Suppressor macrophage (primary cell): ENCODE results near the gene DNAL4.

Experiments
- DNase-seq, 4 experiments: peaks; one replicate each; pipeline ENCODE4 v3.0.0-alpha.2; 2020 to 2022

The DNAL4 gene

DNA sequence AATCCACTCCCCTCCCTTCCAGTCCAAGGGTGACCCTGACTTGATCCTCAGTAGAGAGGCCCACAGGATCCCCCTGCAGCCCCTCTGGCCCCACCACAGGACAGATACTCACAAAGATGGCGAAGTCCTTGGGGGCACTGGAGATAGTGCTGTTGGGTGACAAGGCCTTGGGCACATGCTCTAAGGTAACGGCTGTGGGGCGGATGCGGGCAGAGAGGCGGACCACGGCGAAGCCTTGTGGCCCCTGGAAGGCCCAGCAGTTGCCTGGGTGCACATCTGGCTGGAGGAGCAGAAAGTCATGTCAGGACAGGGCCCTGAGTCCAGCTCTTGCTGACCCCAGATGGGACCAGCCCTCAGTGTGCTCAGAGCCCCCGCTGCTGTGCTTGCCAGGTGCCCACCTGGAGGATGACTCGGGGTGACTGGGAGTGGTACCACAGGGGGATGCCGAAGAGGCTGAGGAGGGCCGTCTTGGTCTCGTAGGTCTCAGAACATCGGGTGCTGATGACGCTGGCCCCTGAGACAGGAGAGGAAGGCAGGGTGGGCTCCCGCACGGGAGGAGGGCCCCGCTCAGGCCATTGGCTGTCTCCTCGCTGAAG, 55.4 kb downstream of the DNAL4 start:
- no peak for DNase-seq

- DNase-seq = no peak
Measured at GRCh38 chr22:38737302-38738060, 56.5 kb downstream of the DNAL4 start.

GRCh38 chr22:38736257-38736570, 57.7 kb downstream of the DNAL4 start:
- no peak for DNase-seq

GRCh38 chr22:38735465-38736256, 58.3 kb downstream of the DNAL4 start:
- DNase-seq = no peak

- no peak for DNase-seq
Measured at GRCh38 chr22:38735126-38735464, 58.8 kb downstream of the DNAL4 start.

GRCh38 chr22:38734421-38735100, 59.4 kb downstream of the DNAL4 start:
- DNase-seq = no peak

DNA sequence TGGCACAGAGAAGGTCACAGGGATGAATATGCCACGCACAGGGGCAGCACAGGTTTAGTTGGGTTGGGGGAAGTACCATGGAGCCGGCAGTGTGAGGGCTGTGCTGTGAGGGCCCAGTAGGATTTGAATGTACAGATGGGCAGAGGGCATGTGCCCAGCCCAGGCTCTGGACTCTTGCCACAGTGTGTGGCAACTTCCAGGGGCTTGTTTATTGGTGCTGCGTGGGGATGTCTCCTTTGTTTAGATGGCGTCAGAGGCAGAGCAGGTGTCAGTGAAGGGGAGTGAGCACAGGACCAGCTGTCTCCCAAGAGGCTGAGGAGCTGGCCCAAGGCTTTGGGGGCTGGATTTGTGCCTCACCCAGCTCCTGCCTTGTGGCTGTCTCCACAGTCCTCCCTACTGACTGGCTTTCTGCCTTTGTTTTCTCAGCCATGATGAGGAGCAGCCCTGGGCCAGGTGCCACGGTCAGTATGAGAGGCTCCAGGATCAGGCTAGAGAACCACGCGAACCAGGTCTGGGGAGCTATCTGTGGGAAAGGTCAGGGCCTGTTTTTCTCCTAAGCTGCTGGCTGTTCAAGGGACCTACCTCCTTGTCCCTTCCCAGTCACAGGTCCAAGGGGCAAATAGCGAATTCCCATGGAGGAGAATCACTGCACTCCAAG, 60.1 kb downstream of the DNAL4 start:
- no peak for DNase-seq

DNA sequence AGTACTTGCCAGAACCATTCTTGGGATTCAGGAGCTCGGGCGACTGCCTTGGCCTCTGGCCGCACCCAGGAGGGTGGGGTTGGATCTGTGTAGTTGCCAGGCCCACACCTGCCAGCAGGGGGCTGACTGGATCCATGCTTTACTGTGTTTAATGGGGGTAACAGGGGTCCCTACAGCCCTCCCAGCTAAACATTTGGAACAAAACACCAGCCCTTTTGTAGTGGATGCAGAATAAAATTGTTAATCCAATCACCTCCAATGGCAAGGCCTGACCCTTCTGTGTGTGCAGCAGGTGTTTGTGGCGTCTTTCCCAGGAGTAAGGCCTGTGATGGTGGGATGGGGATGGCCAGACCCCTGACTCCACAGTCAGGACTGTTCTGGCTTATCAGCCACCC, 60.6 kb downstream of the DNAL4 start:
- peak; percentile 42 to 71 (median 54) for DNase-seq

GRCh38 chr22:38732251-38732815, 61.6 kb downstream of the DNAL4 start:
- no peak for DNase-seq

- DNase-seq = no peak
Measured at GRCh38 chr22:38731703-38732161, 62.2 kb downstream of the DNAL4 start.

GRCh38 chr22:38730411-38730871, 63.5 kb downstream of the DNAL4 start:
- no peak for DNase-seq

DNA sequence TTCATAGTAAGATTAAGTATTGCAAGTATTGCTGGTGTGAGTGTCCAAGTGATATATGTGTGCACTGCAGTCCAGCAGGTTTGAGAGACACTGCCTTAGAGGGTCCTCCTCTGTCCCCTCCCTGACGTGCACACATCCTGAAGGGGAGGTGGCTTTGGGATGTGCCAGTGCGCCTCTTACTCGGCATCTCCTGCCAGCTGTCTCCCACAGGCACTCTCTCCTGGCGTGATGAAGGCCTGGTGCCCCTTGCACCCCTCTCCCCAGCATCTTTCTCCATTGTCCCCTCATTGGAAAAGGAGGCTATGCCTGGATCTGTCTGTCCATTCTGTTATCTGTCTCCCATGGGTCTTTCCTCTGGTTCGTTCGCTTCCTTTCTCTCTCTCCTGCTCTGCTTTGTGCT, 64.0 kb downstream of the DNAL4 start:
- DNase-seq = no peak

DNA sequence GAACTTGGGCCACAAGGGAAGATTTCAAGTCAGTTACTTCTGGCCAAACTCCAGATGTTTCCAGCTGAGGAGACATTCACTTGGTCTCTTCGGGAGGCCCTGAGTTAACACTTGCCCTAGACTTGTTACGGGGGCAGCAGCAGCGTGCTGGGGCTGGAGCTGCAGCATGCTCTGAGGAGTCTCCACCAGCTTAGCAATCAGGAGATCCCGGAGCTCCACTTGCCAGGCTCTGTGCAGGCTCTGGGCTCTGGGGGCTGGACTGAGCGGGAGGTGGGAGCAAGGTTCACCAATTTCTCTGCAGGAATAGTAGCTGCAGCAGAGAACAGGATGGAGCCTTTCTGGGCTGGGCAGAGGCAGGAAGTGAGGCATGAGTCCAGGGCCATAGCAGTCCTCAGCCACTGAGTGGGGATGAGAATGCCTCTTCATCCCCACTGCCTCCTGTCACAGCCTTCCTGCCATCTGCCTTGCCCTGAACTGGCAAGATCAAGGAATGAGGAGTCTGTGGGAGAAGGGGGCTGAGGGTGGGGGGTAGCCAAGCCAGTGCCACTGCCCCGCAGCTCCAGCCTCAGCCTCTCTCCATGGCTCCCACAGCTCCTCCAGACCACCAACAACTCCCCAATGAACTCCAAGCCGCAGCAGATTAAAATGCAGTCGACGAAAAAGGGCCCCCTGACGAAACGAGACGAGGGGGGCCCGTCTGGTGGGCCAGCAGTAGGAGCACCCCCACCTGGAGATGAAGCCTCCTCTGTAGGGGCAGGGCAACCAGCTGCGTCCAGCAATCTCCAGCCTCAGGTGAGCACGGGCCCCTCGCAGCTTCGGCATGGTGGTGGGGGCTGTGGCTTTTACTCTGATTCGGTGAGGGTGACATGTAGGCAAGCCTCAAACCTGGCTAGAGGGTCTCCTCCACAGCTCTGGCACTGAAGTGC, 64.8 kb downstream of the DNAL4 start:
- DNase-seq = no peak
